DMS 273 (cell line): Measurements from ENCODE around the gene RBM19.
A peak's percentile ranks its signal among the peaks of the same experiment; 100 is the strongest.
"Not testable (repeated sequence)": the region's sequence is repeated elsewhere in the genome, so short reads cannot be mapped to it uniquely, and the experiment has no call there.

Experiments used
- DNase-seq: peaks from one replicate; lab custom pipeline; 2025; ENCODE audit not compliant: unreplicated experiment; lab: John Stamatoyannopoulos, UW

Gene RBM19

GRCh38 chr12:113907446-113908180, 58.5 kb downstream of the RBM19 start:
- DNase-seq, result no peak

- no peak for DNase-seq
These were observed 59.5 kb downstream of the RBM19 start for GRCh38 chr12:113906411-113907200.

- no peak for DNase-seq
These were observed 60.3 kb downstream of the RBM19 start for GRCh38 chr12:113905829-113906228.

- no peak for DNase-seq
These were observed 62.7 kb downstream of the RBM19 start for GRCh38 chr12:113903381-113903863.

- not testable (repeated sequence) for DNase-seq
These were observed 64.8 kb downstream of the RBM19 start for GRCh38 chr12:113901319-113901718.

GRCh38 chr12:113900716-113901115, 65.4 kb downstream of the RBM19 start:
- no peak for DNase-seq

GRCh38 chr12:113899561-113900471, 66.3 kb downstream of the RBM19 start:
- DNase-seq, result peak; percentile 15

GRCh38 chr12:113899042-113899560, 67.0 kb downstream of the RBM19 start:
- DNase-seq, result no peak

- no peak for DNase-seq
These were observed 67.7 kb downstream of the RBM19 start for GRCh38 chr12:113898466-113898865.

GRCh38 chr12:113897406-113897805, 68.7 kb downstream of the RBM19 start:
- DNase-seq, result no peak

GRCh38 chr12:113896841-113897240, 69.3 kb downstream of the RBM19 start:
- no peak for DNase-seq

- no peak for DNase-seq
These were observed 69.9 kb downstream of the RBM19 start for GRCh38 chr12:113896194-113896593.

GRCh38 chr12:113895176-113895575, 70.9 kb downstream of the RBM19 start:
- DNase-seq, result no peak

GRCh38 chr12:113894697-113895096, 71.4 kb downstream of the RBM19 start:
- DNase-seq, result no peak

GRCh38 chr12:113893221-113893620, 72.9 kb downstream of the RBM19 start:
- DNase-seq, result no peak

GRCh38 chr12:113892556-113892955, 73.6 kb downstream of the RBM19 start:
- no peak for DNase-seq

- no peak for DNase-seq
These were observed 74.2 kb downstream of the RBM19 start for GRCh38 chr12:113891739-113892520.

- DNase-seq, result no peak
These were observed 74.9 kb downstream of the RBM19 start for GRCh38 chr12:113891167-113891692.

- DNase-seq, result no peak
These were observed 76.1 kb downstream of the RBM19 start for GRCh38 chr12:113889891-113890581.
